Glutamatergic neuron (in vitro differentiated cells): ENCODE data around the gene ROR2. TPM values are rescaled to one million over a fixed set of nuclear protein-coding genes. Genes with fewer than 3 reads are reported as not detected.

ENCODE experiments used
- DNase-seq: peaks from one replicate; pipeline ENCODE4 v3.0.0; 2022
- H3K27ac Mint-ChIP-seq: one replicate; pipeline ENCODE4 v1.8.0; 2020; ENCODE audit warnings: mild to moderate bottlenecking, mixed read lengths, inconsistent platforms; ENCODE audit not compliant: unreplicated experiment
- H3K27me3 Mint-ChIP-seq: one replicate; pipeline ENCODE4 v1.8.0; 2020; ENCODE audit warnings: mild to moderate bottlenecking, moderate library complexity, mixed read lengths, inconsistent platforms; ENCODE audit not compliant: unreplicated experiment
- H3K36me3 Mint-ChIP-seq: one replicate; pipeline ENCODE4 v1.8.0; 2020; ENCODE audit warnings: mild to moderate bottlenecking, mixed read lengths, inconsistent platforms; ENCODE audit not compliant: unreplicated experiment
- H3K4me1 Mint-ChIP-seq: one replicate; pipeline ENCODE4 v1.8.0; 2020; ENCODE audit warnings: mild to moderate bottlenecking, low read depth, mixed read lengths, inconsistent platforms; ENCODE audit not compliant: unreplicated experiment
- H3K4me3 Mint-ChIP-seq: one replicate; pipeline ENCODE4 v1.8.0; 2020; ENCODE audit warnings: mild to moderate bottlenecking, mixed read lengths, inconsistent platforms; ENCODE audit not compliant: unreplicated experiment
- H3K9me3 Mint-ChIP-seq: one replicate; pipeline ENCODE4 v1.8.0; 2020; ENCODE audit warnings: mild to moderate bottlenecking, moderate library complexity, mixed read lengths, inconsistent platforms; ENCODE audit not compliant: unreplicated experiment
- CTCF ChIP-seq: fragments of 200-600 bp; sonication (generic); IDR thresholded peaks from one replicate; pipeline ENCODE4 v1.5.0; 2021; ENCODE audit not compliant: partially characterized antibody, unreplicated experiment
- total RNA-seq: library from RNA; stranded (reverse); fragmentation: NEBNext Ultra II Directional; extraction: Animal tissue kit (Norgen Biotek cat#: 25700); gene quantifications from one replicate; pipeline ENCODE4 v1.2.1, GENCODE V29; 2021; ENCODE audit not compliant: unreplicated experiment

ROR2 gene
- total RNA-seq, 1 donor from 2014 or later, result 51.1 TPM

- peak; percentile 80 for TF ChIP-seq CTCF
- no peak overlapping the region for H3K27ac Mint-ChIP-seq
- H3K4me1 Mint-ChIP-seq, result no peaks in the 10 kb centered on the region
- peaks cover 4% of the 10 kb centered on the region for H3K9me3 Mint-ChIP-seq
- H3K27me3 Mint-ChIP-seq, result peaks cover 4% of the 10 kb centered on the region
- DNase-seq, result no peak
- no peak overlapping the region for H3K4me3 Mint-ChIP-seq
- no peaks in the 10 kb centered on the region for H3K36me3 Mint-ChIP-seq
Observed at GRCh38 chr9:91727316-91727861, 222.6 kb downstream of the ROR2 start.

DNA sequence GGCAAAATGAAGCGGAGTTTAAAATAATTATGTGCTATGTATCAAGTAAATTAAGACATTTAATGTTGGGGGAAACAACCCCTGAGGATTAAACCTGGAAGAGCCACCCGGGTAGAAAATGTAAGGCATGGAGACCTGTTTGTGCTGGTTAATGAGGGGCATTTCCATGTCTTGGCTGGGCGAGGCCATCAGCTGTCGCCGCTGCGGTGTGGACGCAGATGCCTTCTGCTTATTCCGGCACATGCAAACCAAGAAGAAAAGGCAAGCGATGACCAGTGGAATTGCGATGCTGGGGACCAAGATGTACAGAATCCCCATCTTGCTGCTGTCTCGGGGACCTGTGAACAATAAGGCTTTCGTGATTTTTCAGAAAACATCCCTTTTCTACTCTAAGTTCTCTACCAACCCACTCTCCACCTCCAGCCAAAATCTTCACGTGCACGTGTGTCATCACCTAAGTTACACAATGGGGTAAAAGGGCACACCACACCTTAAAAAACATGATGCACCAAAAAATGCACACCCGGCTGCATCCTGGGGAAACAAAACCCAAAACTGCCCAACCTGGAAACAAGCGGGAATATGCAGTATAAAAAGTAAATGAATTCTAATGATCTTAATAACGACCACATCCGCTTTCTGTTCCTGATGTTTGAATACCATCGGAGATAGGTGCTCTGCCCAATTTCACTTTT, 223.5 kb downstream of the ROR2 start:
- Mint-ChIP-seq H3K4me1 (no peaks in the 10 kb centered on the region), H3K27ac (no peak overlapping the region), H3K36me3 (no peaks in the 10 kb centered on the region), H3K4me3 (no peak overlapping the region), H3K27me3 (peaks cover 3% of the 10 kb centered on the region), H3K9me3 (peaks cover 4% of the 10 kb centered on the region)
- no peak for DNase-seq
- no peak for TF ChIP-seq CTCF

DNA sequence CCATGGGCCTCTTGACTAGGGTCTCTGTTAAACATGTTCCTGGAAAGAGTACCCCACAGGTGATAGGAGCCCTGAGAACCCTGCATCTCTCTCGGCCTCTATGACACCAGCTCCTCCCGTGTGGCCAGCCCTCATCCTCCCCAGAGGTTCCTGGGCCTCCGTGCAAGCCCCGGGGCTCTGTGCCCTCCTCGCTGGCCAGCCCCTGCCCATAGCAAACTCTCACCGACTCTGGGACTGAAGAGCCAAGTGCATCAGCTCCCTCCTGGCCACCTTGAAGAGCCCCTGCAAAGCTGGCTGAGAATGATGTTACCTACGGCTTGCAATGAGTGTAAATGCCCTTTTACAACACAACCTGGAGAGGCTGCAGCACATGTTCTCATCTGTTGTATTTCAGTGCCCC, 224.4 kb downstream of the ROR2 start:
- Mint-ChIP-seq H3K9me3 (peaks cover 4% of the 10 kb centered on the region), H3K4me1 (no peaks in the 10 kb centered on the region), H3K4me3 (no peak overlapping the region), H3K36me3 (no peaks in the 10 kb centered on the region), H3K27ac (no peak overlapping the region), H3K27me3 (peaks cover 3% of the 10 kb centered on the region)
- no peak for DNase-seq
- TF ChIP-seq CTCF, result no peak

DNA sequence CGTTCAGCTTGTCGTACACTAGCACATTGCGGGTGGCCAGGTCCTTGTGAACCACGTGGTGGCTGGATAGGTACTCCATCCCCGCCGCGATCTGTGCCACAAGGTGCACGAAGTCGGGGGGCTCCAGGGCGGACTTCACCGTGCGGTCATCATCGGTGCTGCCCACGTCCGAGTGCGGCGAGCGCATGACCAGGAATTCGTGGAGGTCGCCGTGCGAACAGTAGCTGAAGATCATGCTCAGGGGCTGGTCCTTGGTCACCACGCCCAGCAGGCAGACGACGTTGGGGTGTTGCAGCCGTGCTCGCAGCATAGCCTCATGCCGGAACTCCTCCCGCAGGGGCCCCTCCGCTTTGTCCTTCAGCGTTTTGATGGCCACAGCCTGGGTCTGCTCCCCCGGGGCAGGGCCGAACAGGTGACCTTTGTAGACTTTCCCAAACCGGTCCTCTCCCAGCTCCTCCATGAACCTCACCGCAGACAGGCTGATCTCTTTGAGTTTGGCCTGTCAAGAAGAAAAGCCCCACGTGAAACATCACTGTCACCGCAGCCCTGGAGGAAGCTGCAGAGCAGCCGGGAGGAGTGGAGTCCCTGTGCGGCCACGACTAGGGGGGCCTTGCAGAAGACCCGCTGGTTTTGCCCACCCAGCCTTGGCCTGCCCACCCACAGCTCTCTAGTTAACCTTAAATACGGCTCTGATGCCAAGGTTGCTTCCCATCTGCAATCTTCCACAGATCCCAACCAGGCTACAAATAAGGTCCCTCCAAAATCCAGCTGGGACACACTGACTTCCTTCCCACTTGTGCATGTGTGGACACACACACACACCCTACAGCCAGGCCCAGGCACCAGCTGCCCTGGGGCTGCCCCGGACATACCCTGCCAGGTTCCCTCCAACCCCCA, 225.2 kb downstream of the ROR2 start:
- no peaks in the 10 kb centered on the region for H3K36me3 Mint-ChIP-seq
- peaks cover 5% of the 10 kb centered on the region for H3K4me1 Mint-ChIP-seq
- H3K27ac Mint-ChIP-seq, result no peak overlapping the region
- DNase-seq, result no peak
- peaks cover 3% of the 10 kb centered on the region for H3K9me3 Mint-ChIP-seq
- peaks cover 3% of the 10 kb centered on the region for H3K27me3 Mint-ChIP-seq
- H3K4me3 Mint-ChIP-seq, result no peak overlapping the region
- TF ChIP-seq CTCF, result no peak
